IMR-90 (cell line): Measurements from ENCODE around the gene FOCAD.

Experiments
- ELK1 ChIP-seq: fragments of 150-350 bp; IDR thresholded peaks from 2 replicates; pipeline ENCODE4 v1.6.1; 2016; ENCODE audit warnings: low read depth, mild to moderate bottlenecking, low read length, moderate library complexity, borderline replicate concordance
- POLR2A ChIP-seq: IDR thresholded peaks from 2 replicates; pipeline ENCODE4 v1.6.1; 2012; ENCODE audit warnings: mild to moderate bottlenecking, low read depth, low read length
- TF ChIP-seq, protein P1 (sequence below): conservative IDR thresholded peaks from 2 replicates; pipeline ENCODE4 v1.5.1; 2012; ENCODE audit warnings: mild to moderate bottlenecking, low read depth, low read length, improper control_type of control experiment

DNA sequence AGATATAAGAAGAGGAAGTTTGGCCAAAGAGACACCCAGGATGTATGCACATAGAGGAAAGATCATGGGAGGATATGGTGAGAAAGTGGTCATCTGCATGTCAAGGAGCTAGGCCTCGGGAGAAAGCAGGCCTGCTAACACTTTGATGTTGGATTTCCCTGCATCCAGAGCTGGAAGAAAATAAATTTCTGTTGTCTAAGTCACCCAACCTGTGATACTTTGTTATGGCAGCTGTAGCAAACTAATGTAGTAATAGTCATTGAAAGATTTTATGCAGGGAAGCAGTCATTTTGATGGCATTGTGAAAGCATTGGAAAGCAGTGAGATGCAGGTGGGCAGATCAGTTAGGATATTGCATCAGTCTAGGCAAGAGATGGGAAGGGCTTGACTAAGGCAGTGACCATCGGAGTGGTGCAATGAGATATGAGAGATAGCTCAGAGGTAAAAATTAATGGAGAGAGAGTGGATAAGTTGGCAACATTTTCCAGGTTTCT lies 24.5 kb upstream of the FOCAD start:
- TF ChIP-seq POLR2A (no peak), ELK1 (no peak)
- TF ChIP-seq, protein P1, sequence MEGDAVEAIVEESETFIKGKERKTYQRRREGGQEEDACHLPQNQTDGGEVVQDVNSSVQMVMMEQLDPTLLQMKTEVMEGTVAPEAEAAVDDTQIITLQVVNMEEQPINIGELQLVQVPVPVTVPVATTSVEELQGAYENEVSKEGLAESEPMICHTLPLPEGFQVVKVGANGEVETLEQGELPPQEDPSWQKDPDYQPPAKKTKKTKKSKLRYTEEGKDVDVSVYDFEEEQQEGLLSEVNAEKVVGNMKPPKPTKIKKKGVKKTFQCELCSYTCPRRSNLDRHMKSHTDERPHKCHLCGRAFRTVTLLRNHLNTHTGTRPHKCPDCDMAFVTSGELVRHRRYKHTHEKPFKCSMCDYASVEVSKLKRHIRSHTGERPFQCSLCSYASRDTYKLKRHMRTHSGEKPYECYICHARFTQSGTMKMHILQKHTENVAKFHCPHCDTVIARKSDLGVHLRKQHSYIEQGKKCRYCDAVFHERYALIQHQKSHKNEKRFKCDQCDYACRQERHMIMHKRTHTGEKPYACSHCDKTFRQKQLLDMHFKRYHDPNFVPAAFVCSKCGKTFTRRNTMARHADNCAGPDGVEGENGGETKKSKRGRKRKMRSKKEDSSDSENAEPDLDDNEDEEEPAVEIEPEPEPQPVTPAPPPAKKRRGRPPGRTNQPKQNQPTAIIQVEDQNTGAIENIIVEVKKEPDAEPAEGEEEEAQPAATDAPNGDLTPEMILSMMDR = no peak
